Activated CD8-positive, alpha-beta T cell treated with anti-CD3 and anti-CD28 coated beads for 36 hours (primary cell): Measurements from ENCODE around the gene POP7. TPM values are rescaled to one million over a fixed set of nuclear protein-coding genes. Genes with fewer than 3 reads are reported as not detected.

Experiments used
- ATAC-seq: fragments of 200-7000 bp; cut with Tn5 transposase; one replicate; pipeline ENCODE4 v1.10.0; 2021; ENCODE audit warnings: mild to moderate bottlenecking, moderate library complexity
- CTCF ChIA-PET: fragments of 350-600 bp; sonication (Branson Sonifier 250); formaldehyde crosslinking; loops from one replicate; lab custom pipeline; 2021; ENCODE audit warnings: antibody characterized with exemption; lab: Charles Lee
- POLR2A ChIA-PET: fragments of 350-600 bp; sonication (Branson Sonifier 250); formaldehyde crosslinking; loops from one replicate; lab custom pipeline; 2021; ENCODE audit warnings: antibody characterized with exemption; lab: Charles Lee
- DNase-seq: peaks from one replicate; pipeline ENCODE4 v3.0.0-alpha.2; 2020
- H3K27ac Mint-ChIP-seq: one replicate; pipeline ENCODE4 v1.8.0; 2021; ENCODE audit warnings: mild to moderate bottlenecking, mixed read lengths
- H3K27me3 Mint-ChIP-seq: one replicate; pipeline ENCODE4 v1.8.0; 2021; ENCODE audit warnings: mixed read lengths
- H3K36me3 Mint-ChIP-seq: one replicate; pipeline ENCODE4 v1.8.0; 2021; ENCODE audit warnings: low read depth, mixed read lengths
- H3K4me1 Mint-ChIP-seq: one replicate; pipeline ENCODE4 v1.8.0; 2021; ENCODE audit warnings: low read depth, mixed read lengths
- H3K4me3 Mint-ChIP-seq: one replicate; pipeline ENCODE4 v1.8.0; 2021; ENCODE audit warnings: mild to moderate bottlenecking, moderate library complexity, mixed read lengths
- H3K9me3 Mint-ChIP-seq: one replicate; pipeline ENCODE4 v1.8.0; 2021; ENCODE audit warnings: mixed read lengths
- intact Hi-C: fragments of 100-400 bp; cut with micrococcal nuclease; formaldehyde crosslinking; loops from one replicate; pipeline ENCODE4 v1.10.0; 2022
- total RNA-seq, 2 experiments: library from RNA; stranded (reverse); gene quantifications; one replicate each; pipeline ENCODE4 v1.2.3, GENCODE V29; 2021
- TF ChIP-seq, protein P1 (sequence below): fragments of 200-600 bp; IDR thresholded peaks from one replicate; pipeline ENCODE4 v1.8.0; 2022; ENCODE audit warnings: antibody characterized with exemption, mild to moderate bottlenecking

POP7 gene
- total RNA-seq, 2 experiments from 2014 or later, result 47.4 to 48.1 TPM

DNA sequence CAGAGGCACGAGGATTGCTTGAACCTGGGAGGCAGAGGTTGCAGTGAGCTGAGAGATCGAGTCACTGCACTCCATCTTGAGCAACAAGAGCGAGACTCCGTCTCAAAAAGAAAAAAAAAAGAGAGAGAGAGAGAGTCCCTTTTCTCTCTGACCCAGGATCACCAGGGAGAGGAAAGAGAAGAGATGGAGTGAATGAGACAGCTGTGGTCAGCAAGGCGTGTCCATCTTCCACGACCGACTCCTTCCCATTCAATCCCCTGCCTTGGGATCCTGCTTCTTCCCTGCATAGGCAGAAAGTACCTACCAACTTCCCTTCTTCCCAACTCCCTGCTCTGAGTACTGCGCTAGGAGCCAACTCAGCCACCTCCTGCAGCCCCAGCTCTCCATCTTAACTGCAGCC is 22.3 kb downstream of the POP7 start:
- CTCF ChIA-PET, result interaction anchor here (2.2 kb wide), 1 partner anchor 23 kb away, joined by 7 read pairs; the partner anchor contains the start of gene POP7
- Mint-ChIP-seq H3K36me3 (no peaks in the 10 kb centered on the region), H3K9me3 (no peaks in the 10 kb centered on the region), H3K4me1 (peaks cover 2% of the 10 kb centered on the region), H3K27me3 (peaks cover 5% of the 10 kb centered on the region), H3K27ac (no peak overlapping the region), H3K4me3 (no peak overlapping the region)
- ATAC-seq (no peak), DNase-seq (no peak)
- POLR2A ChIA-PET, result no interaction called here
- intact Hi-C loops, result no loop called here
- TF ChIP-seq, protein P1, sequence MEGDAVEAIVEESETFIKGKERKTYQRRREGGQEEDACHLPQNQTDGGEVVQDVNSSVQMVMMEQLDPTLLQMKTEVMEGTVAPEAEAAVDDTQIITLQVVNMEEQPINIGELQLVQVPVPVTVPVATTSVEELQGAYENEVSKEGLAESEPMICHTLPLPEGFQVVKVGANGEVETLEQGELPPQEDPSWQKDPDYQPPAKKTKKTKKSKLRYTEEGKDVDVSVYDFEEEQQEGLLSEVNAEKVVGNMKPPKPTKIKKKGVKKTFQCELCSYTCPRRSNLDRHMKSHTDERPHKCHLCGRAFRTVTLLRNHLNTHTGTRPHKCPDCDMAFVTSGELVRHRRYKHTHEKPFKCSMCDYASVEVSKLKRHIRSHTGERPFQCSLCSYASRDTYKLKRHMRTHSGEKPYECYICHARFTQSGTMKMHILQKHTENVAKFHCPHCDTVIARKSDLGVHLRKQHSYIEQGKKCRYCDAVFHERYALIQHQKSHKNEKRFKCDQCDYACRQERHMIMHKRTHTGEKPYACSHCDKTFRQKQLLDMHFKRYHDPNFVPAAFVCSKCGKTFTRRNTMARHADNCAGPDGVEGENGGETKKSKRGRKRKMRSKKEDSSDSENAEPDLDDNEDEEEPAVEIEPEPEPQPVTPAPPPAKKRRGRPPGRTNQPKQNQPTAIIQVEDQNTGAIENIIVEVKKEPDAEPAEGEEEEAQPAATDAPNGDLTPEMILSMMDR, result no peak

- no peak for DNase-seq
- H3K36me3 Mint-ChIP-seq, result no peaks in the 10 kb centered on the region
- POLR2A ChIA-PET, result no interaction called here
These were observed 24.3 kb downstream of the POP7 start for GRCh38 chr7:100730136-100730800.

GRCh38 chr7:100731937-100732636 is 26.2 kb downstream of the POP7 start:
- Mint-ChIP-seq H3K36me3 (no peaks in the 10 kb centered on the region), H3K4me1 (no peaks in the 10 kb centered on the region), H3K27ac (no peak overlapping the region), H3K9me3 (no peaks in the 10 kb centered on the region), H3K4me3 (no peak overlapping the region), H3K27me3 (peaks cover 5% of the 10 kb centered on the region)
- DNase-seq (no peak), ATAC-seq (no peak)
- ChIA-PET POLR2A (interaction anchor here (0.9 kb wide), 1 partner anchor 11 kb away, joined by 3 read pairs; no protein-coding TSS in a partner anchor), CTCF (interaction anchor here (0.9 to 1.3 kb wide), 2 partner anchors 27 to 120 kb away, joined by 3 read pairs; partner anchors contain the start of gene SLC12A9)
- intact Hi-C loops, result no loop called here
- TF ChIP-seq, protein P1, result no peak

More at GRCh38 chr7:100730136-100730800, 24.3 kb downstream of the POP7 start:
- Mint-ChIP-seq H3K4me1 (peaks cover under 1% of the 10 kb centered on the region), H3K4me3 (no peak overlapping the region), H3K27ac (no peak overlapping the region), H3K9me3 (no peaks in the 10 kb centered on the region), H3K27me3 (peaks cover 5% of the 10 kb centered on the region)
- intact Hi-C loops, result no loop called here
- TF ChIP-seq, protein P1, result no peak
- CTCF ChIA-PET, result no interaction called here
- no peak for ATAC-seq

DNA sequence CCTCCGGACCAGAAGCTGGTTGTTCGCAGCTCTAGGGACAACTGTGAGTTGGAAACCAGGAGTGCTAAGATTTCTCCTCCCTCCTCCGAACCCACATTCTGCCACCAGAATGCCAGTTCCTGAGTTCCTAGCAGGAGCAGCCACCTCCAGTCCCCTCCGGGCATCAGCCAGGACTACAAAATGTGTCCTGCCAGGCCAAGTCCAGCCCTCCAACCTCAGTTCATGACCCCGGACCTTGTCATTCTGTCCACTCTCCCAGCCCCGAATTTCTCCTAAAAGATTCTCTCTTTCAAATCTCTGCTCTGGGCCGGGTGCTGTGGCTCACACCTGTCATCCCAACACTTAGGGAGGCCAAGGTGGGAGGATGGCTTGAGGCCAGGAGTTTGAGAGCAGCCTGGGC is 29.8 kb downstream of the POP7 start:
- ATAC-seq (no peak), DNase-seq (no peak)
- Mint-ChIP-seq H3K27me3 (peaks cover 4% of the 10 kb centered on the region), H3K4me3 (no peak overlapping the region), H3K27ac (no peak overlapping the region), H3K9me3 (no peaks in the 10 kb centered on the region), H3K36me3 (no peaks in the 10 kb centered on the region), H3K4me1 (no peaks in the 10 kb centered on the region)
- TF ChIP-seq, protein P1, result no peak
- ChIA-PET POLR2A (no interaction called here), CTCF (interaction anchor here (0.6 to 4.4 kb wide), 2 partner anchors 11 to 27 kb away, joined by 3 to 16 read pairs; no protein-coding TSS in a partner anchor)
- intact Hi-C loops, result no loop called here

- no peak overlapping the region for H3K4me3 Mint-ChIP-seq
- CTCF ChIA-PET, result interaction anchor here (4.4 kb wide), 1 partner anchor 12 kb away, joined by 16 read pairs; no protein-coding TSS in a partner anchor
- intact Hi-C loops, result no loop called here
- H3K9me3 Mint-ChIP-seq, result no peaks in the 10 kb centered on the region
- H3K27me3 Mint-ChIP-seq, result peaks cover 4% of the 10 kb centered on the region
- no peaks in the 10 kb centered on the region for H3K4me1 Mint-ChIP-seq
- DNase-seq (no peak), ATAC-seq (no peak)
- H3K27ac Mint-ChIP-seq, result no peak overlapping the region
- TF ChIP-seq, protein P1, result no peak
- POLR2A ChIA-PET, result interaction anchor here (1.6 kb wide), 1 partner anchor 12 kb away, joined by 3 read pairs; no protein-coding TSS in a partner anchor
- no peaks in the 10 kb centered on the region for H3K36me3 Mint-ChIP-seq
These were observed 30.8 kb downstream of the POP7 start for GRCh38 chr7:100736671-100737070.
